Inflammatory macrophage treated with lipopolysaccharide for 1 hour (primary cell): ENCODE measurements around the gene RETREG2.

Experiments
- DNase-seq, 2 donors: peaks; one replicate each; pipeline ENCODE4 v3.0.0-alpha.2; 2020 to 2022

The RETREG2 gene

GRCh38 chr2:219171231-219171651, 6.8 kb upstream of the RETREG2 start:
- peak; percentile 36 to 78 for DNase-seq

GRCh38 chr2:219172231-219173154, 5.6 kb upstream of the RETREG2 start:
- DNase-seq = no peak

GRCh38 chr2:219173176-219173575, 4.9 kb upstream of the RETREG2 start:
- no peak for DNase-seq

GRCh38 chr2:219174146-219174545, 3.9 kb upstream of the RETREG2 start:
- DNase-seq = no peak

GRCh38 chr2:219174801-219175200, 3.3 kb upstream of the RETREG2 start:
- no peak for DNase-seq

GRCh38 chr2:219175486-219175885, 2.6 kb upstream of the RETREG2 start:
- no peak for DNase-seq

- DNase-seq = peak; percentile 40 to 66
These were observed 1.9 kb upstream of the RETREG2 start for GRCh38 chr2:219175928-219176817.

GRCh38 chr2:219176818-219177551, 1.1 kb upstream of the RETREG2 start, which contains the start of gene CNPPD1:
Gene CNPPD1, minus strand, starts transcription at chr2:219176925. Its CDS starts 97 bp downstream, at chr2:219176828.
- DNase-seq = peak; percentile 77 to 81

- DNase-seq = peak in 1 of 2 donors; percentile 24
These were observed 501 bp downstream of the RETREG2 start for GRCh38 chr2:219178377-219179175.

- DNase-seq = no peak
These were observed 1.8 kb downstream of the RETREG2 start for GRCh38 chr2:219179601-219180465.

- no peak for DNase-seq
These were observed 2.9 kb downstream of the RETREG2 start for GRCh38 chr2:219180961-219181360.

GRCh38 chr2:219181531-219181930, 3.5 kb downstream of the RETREG2 start:
- no peak for DNase-seq

- peak; percentile 23 to 57 for DNase-seq
These were observed 4.5 kb downstream of the RETREG2 start for GRCh38 chr2:219182331-219183150.

GRCh38 chr2:219183151-219183772, 5.2 kb downstream of the RETREG2 start:
- no peak for DNase-seq

GRCh38 chr2:219184121-219184520, 6.0 kb downstream of the RETREG2 start:
- DNase-seq = no peak

GRCh38 chr2:219186754-219187456, 8.8 kb downstream of the RETREG2 start:
- no peak for DNase-seq

GRCh38 chr2:219197388-219197787, 19.3 kb downstream of the RETREG2 start:
- DNase-seq = no peak

- DNase-seq = no peak
These were observed 20.9 kb downstream of the RETREG2 start for GRCh38 chr2:219198974-219199373.
